Measurements from ENCODE around the gene ENAH. TPM values are rescaled to one million over a fixed set of nuclear protein-coding genes. Genes with fewer than 3 reads are reported as not detected.

ENAH gene
- total RNA-seq, 1 experiment from 2014 or later: 121 TPM

DNA sequence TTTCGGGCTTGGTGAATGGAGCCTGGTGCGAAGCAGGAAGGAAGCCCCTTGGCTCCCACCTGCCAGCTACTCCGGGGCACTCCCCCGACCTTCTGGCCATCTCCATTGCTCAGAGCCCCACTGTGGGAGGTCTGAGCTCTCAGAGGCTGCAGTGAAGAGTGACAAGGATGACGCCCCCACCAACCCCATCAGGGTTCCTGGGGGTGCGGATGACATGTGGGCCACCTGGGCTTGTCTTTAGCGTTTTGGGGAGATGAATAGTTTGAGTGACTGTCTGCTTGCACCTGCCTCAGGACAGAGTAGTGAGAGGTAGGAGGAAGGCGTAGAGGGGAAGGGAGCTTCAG, 181.8 kb downstream of the ENAH start:
- DNase-seq: no peak
- H3K27me3 ChIP-seq: no peaks in the 10 kb centered on the region

DNA sequence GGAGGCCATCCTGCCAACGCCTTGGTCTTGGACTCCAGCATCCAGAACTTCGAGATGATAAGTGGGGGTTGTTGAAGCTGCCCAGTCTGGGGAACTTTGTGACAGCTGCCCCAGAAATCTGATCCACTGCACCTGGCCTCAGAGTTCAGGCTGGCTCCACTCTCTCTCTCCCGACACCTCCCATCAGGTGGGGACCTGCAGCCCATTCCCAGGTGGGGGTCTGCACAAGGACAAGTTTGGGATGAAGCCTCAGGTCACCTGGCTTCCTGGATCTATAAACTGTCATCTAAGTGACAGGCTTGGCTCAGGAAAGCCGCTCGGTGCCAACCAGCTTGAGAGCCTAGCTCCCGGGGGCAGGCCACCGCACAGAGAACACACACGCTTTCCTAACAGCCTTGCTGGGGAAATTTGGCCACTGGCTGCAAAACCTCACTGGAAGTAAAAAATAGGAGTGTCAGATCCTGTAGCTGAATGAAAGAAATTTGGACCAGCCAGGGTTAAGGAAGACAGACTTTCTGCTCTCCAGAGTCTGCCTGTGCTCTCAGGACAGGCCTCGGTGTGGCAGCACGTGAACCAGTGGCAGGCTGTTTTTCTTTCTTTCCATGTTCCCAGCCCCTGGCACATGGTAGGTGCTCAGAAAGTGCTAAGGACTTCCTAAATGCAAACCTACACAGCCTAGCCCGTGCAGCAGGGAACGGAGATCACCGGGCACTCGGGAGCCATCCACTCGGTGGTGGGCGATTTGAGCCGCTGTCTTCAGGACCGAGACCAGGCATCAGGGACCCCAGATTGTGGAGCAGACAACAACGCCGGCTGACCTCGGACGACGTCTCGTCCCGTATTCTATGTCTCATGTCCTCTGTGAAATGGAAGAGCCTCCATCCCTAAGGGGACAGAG, 182.5 kb downstream of the ENAH start:
- Histone ChIP-seq H3K4me3 (no peak overlapping the region), H3K9me3 (no peaks in the 10 kb centered on the region), H3K36me3 (no peaks in the 10 kb centered on the region), H3K27me3 (no peaks in the 10 kb centered on the region)
- DNase-seq: no peak

More for the DNA sequence above, 181.8 kb downstream of the ENAH start:
- Histone ChIP-seq H3K9me3 (no peaks in the 10 kb centered on the region), H3K36me3 (no peaks in the 10 kb centered on the region), H3K4me3 (no peak overlapping the region)

DNA sequence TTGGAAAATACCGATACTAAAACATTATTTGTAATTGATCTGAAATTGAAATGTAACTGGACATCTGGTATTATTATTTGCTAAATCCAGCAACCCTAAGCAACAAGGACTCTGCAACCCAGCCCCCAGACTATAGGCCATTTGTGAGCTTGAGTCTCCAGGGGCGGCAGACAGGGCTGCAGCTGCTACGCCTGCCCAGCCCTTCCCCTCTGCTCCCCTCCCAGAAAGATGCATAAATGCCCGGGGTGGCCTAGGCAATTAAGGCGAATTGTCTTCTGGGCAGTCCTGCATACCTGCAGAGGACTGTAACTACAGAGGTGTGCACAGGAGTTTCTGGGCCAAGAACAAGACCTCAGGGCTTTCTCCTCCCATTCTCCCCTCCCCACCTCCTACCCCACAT, 183.9 kb downstream of the ENAH start:
- Histone ChIP-seq H3K4me3 (no peak overlapping the region), H3K27me3 (no peaks in the 10 kb centered on the region), H3K36me3 (no peaks in the 10 kb centered on the region), H3K9me3 (no peaks in the 10 kb centered on the region)
- DNase-seq: no peak

DNA sequence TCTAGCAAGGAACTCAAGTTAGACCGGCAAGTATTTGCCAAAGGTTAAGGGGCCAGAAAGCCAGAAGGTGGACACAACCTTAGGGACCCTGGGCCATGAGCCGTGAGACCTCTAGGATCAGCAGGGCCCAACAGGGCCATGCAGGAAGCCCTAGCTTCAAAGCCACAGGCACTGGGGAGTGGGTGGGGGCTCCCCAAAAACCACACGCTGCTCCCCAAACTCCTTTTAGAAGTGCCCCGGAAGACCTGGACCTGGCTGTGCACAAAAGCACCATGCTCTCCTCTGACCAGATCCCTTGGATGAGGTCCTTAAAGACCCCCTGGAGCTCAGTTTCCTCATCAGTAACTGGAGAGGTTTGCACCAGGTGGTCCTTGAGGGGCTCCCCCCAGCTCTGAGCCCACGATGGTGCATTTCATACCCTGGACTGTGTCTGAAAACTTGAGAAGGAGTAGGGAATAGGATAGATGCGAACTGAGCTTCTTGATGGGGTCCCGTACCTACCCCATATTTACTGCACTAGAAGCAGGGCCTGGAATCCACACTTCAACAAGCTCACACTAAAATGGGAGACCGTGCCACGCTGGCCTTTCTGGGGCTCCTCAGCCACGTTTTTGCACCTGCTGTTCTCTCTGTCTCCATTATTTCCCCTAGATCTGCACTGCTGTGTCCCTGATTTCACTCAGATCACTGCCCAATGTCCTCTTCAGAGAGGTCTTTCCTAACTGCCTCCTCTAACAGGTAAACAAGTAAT, 184.5 kb downstream of the ENAH start:
- no peak overlapping the region for H3K4me3 ChIP-seq
- DNase-seq: no peak
- no peaks in the 10 kb centered on the region for H3K36me3 ChIP-seq
- no peaks in the 10 kb centered on the region for H3K9me3 ChIP-seq
- H3K27me3 ChIP-seq: no peaks in the 10 kb centered on the region

DNA sequence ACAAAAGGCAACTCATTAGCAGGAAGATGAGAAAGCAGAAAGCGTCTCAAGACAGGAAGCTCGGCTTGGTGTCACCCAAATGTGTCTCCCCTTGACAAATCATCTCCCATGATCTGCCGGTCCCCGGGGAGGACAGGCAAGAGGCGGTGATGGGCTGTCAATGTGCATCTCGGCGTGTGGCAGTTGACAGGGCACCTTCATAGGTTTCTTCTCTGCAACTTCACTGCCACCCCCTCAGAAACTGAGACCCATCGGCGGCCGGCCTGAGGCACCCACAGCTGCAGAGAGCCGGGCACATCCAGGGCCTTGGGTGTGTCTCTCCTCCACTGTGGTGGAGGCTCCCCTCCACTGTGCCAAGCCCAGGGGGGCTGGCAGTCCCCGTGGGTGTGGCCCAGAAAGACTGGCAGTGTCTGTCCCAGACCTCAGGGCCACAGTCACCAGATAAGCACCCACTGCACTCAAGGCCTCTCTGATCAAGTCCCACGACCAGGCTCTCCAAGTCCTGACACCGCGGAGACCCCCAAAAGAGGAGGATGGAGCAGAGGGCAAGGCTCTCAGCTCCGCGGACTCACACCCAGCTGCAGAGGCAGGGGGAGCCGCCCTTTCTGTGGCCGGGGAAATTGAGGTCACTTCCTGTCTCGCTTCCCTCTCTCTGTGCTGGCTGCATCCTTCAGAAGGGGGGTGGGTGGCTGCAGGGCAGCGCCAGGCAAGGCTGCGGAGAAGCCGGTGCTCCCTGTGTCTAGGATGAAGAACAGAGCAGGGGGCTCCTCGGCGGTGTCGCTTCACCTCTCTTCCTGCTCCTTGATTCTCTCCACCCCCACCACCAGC, 185.5 kb downstream of the ENAH start:
- no peaks in the 10 kb centered on the region for H3K27me3 ChIP-seq
- DNase-seq: no peak
- no peaks in the 10 kb centered on the region for H3K9me3 ChIP-seq
- H3K4me3 ChIP-seq: no peak overlapping the region
- H3K36me3 ChIP-seq: no peaks in the 10 kb centered on the region

DNA sequence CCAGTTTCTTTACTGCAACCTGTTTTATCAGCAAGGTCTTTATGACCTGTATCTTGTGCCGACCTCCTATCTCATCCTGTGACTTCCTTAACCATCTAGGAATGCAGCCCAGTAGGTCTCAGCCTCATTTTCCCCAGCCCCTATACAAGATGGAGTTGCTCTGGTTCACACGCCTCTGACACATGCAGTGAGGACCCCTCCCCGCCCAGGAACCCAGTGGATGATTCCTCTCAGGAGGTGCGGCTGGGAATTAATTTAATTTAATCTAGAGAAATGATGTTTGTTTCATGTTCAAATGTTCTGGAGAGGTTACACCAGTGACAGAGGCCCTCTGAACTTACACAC, 186.1 kb downstream of the ENAH start:
- H3K27me3 ChIP-seq: no peaks in the 10 kb centered on the region
- no peaks in the 10 kb centered on the region for H3K36me3 ChIP-seq
- no peak overlapping the region for H3K4me3 ChIP-seq
- DNase-seq: no peak
- no peaks in the 10 kb centered on the region for H3K9me3 ChIP-seq

DNA sequence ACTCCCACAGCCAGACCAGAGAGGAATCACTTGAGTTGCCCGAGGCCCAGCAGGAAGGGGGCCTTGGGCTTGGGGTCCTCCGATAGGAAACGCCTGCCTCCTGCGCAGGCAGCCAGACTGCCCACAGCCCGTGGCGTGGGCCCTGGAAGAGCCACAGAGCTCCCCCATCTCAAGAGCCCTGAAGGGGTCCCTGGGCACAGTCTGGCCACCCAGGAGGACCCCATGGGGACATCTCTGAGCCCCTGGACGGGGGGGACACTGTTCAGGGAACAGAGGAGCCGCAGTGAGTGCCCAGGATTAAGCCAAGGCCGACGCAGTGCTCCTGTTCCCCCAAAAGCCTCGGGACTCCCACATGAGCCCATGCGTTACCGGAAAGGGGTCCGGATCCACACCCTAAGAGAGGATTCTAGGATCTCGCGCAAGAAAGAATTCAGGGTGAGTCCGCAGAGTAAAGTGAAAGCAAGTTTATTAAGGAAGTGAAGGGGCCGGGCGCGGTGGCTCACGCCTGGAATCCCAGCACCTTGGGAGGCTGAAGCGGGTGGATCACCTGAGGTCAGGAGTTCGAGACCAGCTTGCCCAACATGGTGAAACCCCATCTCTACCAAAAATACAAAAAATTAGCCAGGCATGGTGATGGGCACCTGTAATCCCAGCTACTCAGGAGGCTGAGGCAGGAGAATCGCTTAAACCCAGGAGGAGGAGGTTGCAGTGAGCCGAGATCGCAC, 187.0 kb downstream of the ENAH start:
- Histone ChIP-seq H3K36me3 (no peaks in the 10 kb centered on the region), H3K27me3 (no peaks in the 10 kb centered on the region), H3K4me3 (no peak overlapping the region), H3K9me3 (no peaks in the 10 kb centered on the region)
- no peak for DNase-seq

DNA sequence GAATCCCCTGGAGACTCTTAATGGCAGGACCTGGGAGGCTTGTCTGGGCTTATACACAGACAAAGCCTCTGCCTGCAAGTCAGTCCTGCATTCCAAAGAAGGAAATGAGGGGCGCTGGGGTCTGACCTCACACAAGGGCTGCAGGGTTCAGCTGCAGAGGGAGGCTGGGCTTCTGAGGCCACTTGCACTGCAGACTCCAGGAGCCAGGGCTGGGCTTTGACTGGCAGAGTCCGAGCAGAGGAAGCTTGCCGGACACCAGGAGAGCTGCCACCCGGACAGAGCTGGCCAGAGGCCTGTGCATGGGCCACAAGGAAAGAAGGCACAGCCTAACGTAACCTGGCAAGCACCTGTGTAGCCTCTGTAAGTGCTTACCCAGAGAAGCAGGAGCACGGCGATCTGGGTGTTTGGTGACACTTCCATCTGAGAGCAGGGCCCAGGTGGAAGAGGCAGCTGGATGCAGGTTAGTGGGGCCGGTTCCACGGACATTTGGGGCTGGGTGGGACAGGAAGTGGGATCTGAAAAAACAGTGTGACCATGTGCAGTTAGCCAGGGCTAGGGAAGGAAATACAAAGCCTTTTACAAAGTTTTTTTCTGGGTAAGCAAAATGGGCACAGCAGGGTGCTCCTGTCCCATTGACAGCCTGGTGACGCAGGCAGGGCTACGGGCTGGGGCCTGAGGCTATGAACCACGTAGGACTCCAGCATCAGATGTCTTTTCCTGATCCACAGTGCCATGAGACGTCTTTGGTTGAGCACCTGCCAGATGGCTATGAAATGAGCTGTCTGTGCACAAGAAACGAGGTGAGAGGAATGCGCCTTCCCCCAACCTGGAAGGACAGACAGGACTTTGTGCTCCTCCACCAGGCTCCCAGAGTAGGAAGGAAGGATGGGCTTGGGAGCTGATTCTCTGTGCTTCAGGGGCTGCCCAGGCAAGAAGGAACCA, 187.8 kb downstream of the ENAH start:
- Histone ChIP-seq H3K9me3 (no peaks in the 10 kb centered on the region), H3K4me3 (no peak overlapping the region), H3K36me3 (no peaks in the 10 kb centered on the region), H3K27me3 (no peaks in the 10 kb centered on the region)
- DNase-seq: no peak

DNA sequence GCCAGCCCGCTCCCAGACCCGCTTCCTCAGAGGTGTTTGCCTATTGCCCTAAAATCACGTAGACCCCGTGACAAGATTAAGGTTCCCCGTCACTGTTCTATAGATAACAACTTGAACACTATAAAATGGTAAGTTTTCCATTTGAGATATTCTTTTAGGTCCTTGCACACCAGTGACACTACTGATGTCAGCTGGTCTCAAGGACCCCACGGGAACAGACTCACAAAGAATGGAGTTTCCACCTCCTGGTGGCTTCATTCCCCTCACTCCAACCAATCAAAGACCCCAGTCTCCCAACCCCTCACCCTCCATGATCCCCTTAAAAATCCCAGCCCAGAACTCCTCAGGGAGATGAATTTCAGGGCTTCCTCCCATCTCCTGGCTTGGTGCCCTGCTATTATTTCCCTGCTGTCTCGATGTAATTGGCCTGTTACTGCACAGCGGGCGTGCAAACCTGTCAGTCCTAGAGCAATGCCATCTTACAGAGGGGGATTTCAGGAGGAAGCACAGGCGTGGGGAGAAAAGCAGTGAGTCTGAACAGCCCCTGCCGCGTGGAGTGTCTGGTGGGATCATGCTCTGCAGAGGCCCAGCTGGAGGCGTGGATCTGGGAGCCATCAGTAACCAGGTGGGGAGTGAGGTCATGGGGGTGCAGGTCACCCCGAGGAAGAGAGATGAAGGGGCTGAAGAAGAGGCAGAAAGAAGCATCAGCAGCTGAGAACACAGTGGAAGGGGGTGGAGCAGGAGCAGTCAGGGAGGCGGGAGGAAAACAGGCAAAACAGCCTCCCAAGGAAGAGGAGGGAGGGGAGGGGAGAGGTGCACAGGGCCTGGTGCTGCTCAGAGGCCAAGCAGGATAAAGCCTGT, 190.0 kb downstream of the ENAH start:
- Histone ChIP-seq H3K27me3 (no peaks in the 10 kb centered on the region), H3K4me3 (no peak overlapping the region), H3K9me3 (no peaks in the 10 kb centered on the region), H3K36me3 (no peaks in the 10 kb centered on the region)
- DNase-seq: no peak

DNA sequence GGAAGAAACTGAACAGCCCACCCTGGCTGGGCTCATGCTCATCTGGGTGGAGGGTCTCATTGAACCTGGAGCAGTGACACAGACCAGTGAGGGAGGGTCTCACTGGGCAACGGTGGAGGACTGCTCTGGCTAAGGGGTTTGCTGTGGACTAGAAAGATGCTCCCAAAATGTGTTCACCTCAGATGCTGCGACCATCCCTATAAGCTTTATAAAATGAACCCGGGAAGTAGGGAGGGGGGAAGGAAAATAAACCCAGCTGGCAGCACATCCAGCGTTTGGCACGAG, 190.6 kb downstream of the ENAH start:
- DNase-seq: no peak
- Histone ChIP-seq H3K4me3 (no peak overlapping the region), H3K27me3 (no peaks in the 10 kb centered on the region), H3K36me3 (no peaks in the 10 kb centered on the region), H3K9me3 (no peaks in the 10 kb centered on the region)

DNA sequence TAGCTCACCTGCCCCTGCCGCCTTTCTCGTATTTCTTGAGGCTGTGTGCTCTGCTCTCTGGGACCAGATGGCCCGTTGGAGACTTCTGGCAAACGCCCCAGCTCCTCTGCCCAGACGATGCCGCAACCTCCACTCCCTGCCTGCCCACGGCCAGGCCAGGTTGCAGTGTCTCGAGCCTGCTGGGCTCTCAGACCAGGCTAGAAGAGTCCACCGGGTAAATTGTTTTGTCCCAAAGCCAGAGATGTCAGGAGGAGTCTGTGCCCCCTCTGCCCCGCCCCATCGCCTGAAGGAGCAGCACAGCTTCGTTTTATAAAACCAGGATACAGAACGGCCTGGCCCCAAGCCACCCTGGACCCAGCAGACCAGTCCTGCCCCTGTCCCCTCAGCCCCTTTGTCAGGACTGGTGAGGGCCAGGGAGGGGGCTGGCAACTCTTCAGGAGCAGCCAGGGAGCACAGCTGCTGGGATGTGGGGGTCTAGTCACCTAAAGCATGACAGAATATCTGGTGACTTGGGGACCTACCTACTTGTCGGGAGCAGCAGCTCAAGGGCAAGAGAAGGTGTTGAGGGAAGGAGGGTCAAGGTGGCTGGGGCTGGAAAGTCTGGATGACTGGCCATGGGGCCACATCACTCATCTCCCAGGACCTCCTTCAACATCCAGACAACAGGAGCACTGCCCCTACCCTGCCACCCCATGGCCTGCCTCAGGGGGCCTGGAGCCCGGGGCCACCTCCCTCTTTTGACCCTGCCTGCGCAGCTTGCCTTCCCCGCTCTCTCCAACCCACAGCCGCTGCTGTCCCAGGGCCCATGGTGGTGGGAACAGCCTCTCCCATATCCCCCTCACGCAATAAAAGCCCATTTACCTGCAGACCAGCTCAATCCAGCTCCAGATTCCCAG, 191.1 kb downstream of the ENAH start:
- Histone ChIP-seq H3K9me3 (no peaks in the 10 kb centered on the region), H3K27me3 (no peaks in the 10 kb centered on the region), H3K36me3 (no peaks in the 10 kb centered on the region), H3K4me3 (no peak overlapping the region)
- DNase-seq: no peak

DNA sequence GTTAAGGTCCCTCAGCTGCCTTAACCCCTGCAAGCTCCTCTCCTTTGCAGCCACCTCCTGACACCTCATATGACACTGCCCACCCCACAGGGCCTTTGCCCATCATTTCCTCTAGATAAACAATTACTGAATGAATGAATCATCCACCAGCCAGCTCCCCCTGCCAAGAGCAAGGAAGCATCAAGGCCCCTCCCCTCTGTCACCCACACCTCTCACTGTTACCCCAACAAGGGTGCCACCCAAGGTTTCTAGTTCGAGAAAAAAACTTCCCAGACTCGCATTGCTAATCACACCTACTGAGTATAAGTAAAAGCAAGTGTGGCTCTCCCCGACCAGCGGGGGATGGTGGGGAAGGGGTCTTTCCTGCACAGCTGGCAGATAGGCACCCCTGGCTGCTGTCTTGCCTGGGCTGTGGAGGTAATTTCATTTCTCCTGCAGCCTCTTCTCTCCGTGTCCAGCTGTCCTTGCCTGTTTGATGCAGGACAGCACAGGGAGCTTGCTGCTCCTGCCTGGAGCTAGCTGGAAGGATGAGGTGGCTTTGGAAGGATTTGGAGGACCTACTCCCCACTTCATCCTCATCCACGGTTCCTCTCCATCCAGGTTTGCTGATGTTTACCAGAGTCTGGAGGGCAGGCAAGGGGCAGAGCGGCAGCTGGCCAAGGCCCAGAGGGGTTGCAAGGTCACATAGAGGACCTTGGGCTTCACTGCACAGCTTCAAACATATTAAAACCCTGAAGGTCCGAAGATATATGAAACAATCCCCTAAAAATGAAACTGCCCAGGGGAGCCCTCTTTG, 192.0 kb downstream of the ENAH start:
- H3K36me3 ChIP-seq: no peaks in the 10 kb centered on the region
- peak; percentile 69 for DNase-seq

DNA sequence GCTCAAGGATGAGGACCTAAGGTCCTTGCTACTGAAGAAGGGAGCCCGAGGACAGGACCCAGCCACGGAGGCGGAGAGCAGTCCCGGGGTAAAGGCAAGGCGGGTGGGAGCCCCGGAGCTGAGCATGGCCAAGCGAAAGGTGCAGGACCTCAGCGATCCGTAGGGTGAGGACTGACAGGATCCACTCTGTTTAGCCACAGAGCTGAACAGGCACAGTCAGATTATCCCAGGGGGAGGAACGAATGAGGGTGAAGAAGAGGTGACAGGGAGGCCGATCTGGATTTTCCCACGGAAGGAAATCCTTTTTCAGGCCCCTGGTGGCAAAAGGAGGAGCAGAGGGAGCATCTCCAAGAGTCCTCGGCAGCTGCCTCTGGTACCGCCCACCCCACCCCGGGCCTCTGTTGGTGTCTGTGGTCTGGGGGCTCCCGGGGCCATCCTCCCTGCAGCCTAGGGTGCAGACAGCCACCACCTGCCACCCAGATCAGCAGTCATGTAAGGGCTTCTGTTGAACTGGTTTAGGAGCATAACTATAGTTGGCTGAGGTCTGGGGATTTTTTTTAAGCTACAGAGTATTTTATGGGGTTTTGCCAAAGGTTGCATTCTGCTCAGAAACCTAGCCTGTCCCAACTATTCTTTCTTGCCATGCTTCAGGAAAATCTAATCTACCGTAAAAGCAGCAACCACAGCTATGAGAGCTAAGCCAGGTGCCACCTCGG, 192.7 kb downstream of the ENAH start:
- H3K36me3 ChIP-seq: no peaks in the 10 kb centered on the region
- no peaks in the 10 kb centered on the region for H3K9me3 ChIP-seq
- no peaks in the 10 kb centered on the region for H3K27me3 ChIP-seq
- no peak for DNase-seq
- no peak overlapping the region for H3K4me3 ChIP-seq

More for the DNA sequence above, 192.0 kb downstream of the ENAH start:
- Histone ChIP-seq H3K27me3 (no peaks in the 10 kb centered on the region), H3K4me3 (no peak overlapping the region), H3K9me3 (no peaks in the 10 kb centered on the region)

Measured in MG63 (cell line).